Stimulated activated CD8-positive, alpha-beta memory T cell treated with anti-CD3 and anti-CD28 coated beads, Interleukin-15, amount 100 ng/mL, for 4 hours (primary cell): ENCODE results near the gene TMEM40.
"Not testable (repeated sequence)": the region's sequence is repeated elsewhere in the genome, so short reads cannot be mapped to it uniquely, and the experiment has no call there.

ENCODE experiments used
- DNase-seq, 2 donors: peaks; one replicate each; pipeline ENCODE4 v3.0.0-alpha.2; 2020; ENCODE audit warnings: low read depth in 2 of 2

Gene TMEM40

GRCh38 chr3:12716605-12717151, 42.4 kb downstream of the TMEM40 start:
- no peak for DNase-seq

- no peak for DNase-seq
Observed at GRCh38 chr3:12714278-12714677, 44.8 kb downstream of the TMEM40 start.

GRCh38 chr3:12710062-12710461, 49.0 kb downstream of the TMEM40 start:
- no peak for DNase-seq

- no peak for DNase-seq
Observed at GRCh38 chr3:12709334-12709733, 49.7 kb downstream of the TMEM40 start.

GRCh38 chr3:12708584-12709192, 50.4 kb downstream of the TMEM40 start:
- DNase-seq: no peak

GRCh38 chr3:12707449-12707848, 51.6 kb downstream of the TMEM40 start:
- no peak for DNase-seq

- DNase-seq: peak; percentile 7 to 36
Observed at GRCh38 chr3:12706504-12707253, 52.4 kb downstream of the TMEM40 start.

GRCh38 chr3:12705981-12706380, 53.1 kb downstream of the TMEM40 start:
- DNase-seq: no peak

- DNase-seq: no peak
Observed at GRCh38 chr3:12705374-12705926, 53.6 kb downstream of the TMEM40 start.

- no peak for DNase-seq
Observed at GRCh38 chr3:12702501-12702900, 56.6 kb downstream of the TMEM40 start.

GRCh38 chr3:12701601-12702000, 57.5 kb downstream of the TMEM40 start:
- not testable (repeated sequence) for DNase-seq

- no peak for DNase-seq
Observed at GRCh38 chr3:12700800-12701199, 58.3 kb downstream of the TMEM40 start.

- DNase-seq: no peak
Observed at GRCh38 chr3:12695916-12696315, 63.1 kb downstream of the TMEM40 start.

GRCh38 chr3:12695112-12695511, 63.9 kb downstream of the TMEM40 start:
- DNase-seq: no peak

GRCh38 chr3:12692444-12692843, 66.6 kb downstream of the TMEM40 start:
- DNase-seq: no peak

- no peak for DNase-seq
Observed at GRCh38 chr3:12689997-12690711, 68.9 kb downstream of the TMEM40 start.

GRCh38 chr3:12687948-12688347, 71.1 kb downstream of the TMEM40 start:
- DNase-seq: no peak

GRCh38 chr3:12686096-12686495, 73.0 kb downstream of the TMEM40 start:
- DNase-seq: no peak
